SK-N-SH (cell line): ENCODE measurements around the gene SLC2A9. TPM values are rescaled to one million over a fixed set of nuclear protein-coding genes. Genes with fewer than 3 reads are reported as not detected.

ENCODE experiments used
- CTCF ChIA-PET: fragments of 300-600, 350-600 bp; formaldehyde crosslinking; extraction: SDS; loops from one replicate; lab custom pipeline; 2021; lab: Yijun Ruan, JAX
- POLR2A ChIA-PET: fragments of 350-600 bp; sonication (Branson Sonifier 250); formaldehyde crosslinking; extraction: SDS; loops from one replicate; lab custom pipeline; 2020; ENCODE audit warnings: antibody characterized with exemption, inconsistent platforms; lab: Yijun Ruan, JAX
- DNase-seq: peaks from one replicate; pipeline ENCODE4 v3.0.0; 2012
- H2AFZ ChIP-seq: fragments of 200-600 bp; sonication (generic); 2 replicates; pipeline ENCODE4 v1.8.1; 2016; ENCODE audit warnings: antibody characterized with exemption, mild to moderate bottlenecking, low read depth
- H3F3A ChIP-seq: fragments of 200-600 bp; sonication (generic); replicated peaks from 2 replicates; pipeline ENCODE3; 2016; ENCODE audit warnings: antibody characterized with exemption, mild to moderate bottlenecking; ENCODE audit not compliant: insufficient read depth
- H3K27ac ChIP-seq, 2 experiments: fragments of 200-500 bp in 1 of 2; fragments of 200-600 bp in 1 of 2; sonication (Bioruptor generic) in 1 of 2; sonication (generic), shearing (Covaris generic) in 1 of 2; 2 replicates each; pipeline versions ENCODE4 v1.5.1 to v1.6.1; 2014 to 2016; ENCODE audit warnings: low read depth in 2 of 2, inconsistent platforms in 1 of 2, low read length in 1 of 2, mild to moderate bottlenecking in 1 of 2, mixed read lengths in 1 of 2
- H3K27me3 ChIP-seq: fragments of 200-600 bp; sonication (generic), shearing (Covaris generic); 2 replicates; pipeline ENCODE4 v1.6.1; 2016; ENCODE audit warnings: mixed run types; ENCODE audit not compliant: insufficient read depth
- H3K36me3 ChIP-seq, 2 experiments: fragments of 200-500 bp in 1 of 2; fragments of 200-600 bp in 1 of 2; sonication (Bioruptor generic) in 1 of 2; sonication (generic) in 1 of 2; replicated peaks in 1 of 2; 2 replicates each; pipeline versions ENCODE3 to v1.5.1; 2014 to 2016; ENCODE audit warnings: low read length in 1 of 2, mild to moderate bottlenecking in 1 of 2; ENCODE audit not compliant: insufficient read depth in 2 of 2, control insufficient read depth in 1 of 2
- H3K4me1 ChIP-seq, 2 experiments: fragments of 200-500 bp in 1 of 2; fragments of 200-600 bp in 1 of 2; sonication (Bioruptor generic) in 1 of 2; sonication (generic), shearing (Covaris generic) in 1 of 2; 2 replicates each; pipeline versions ENCODE4 v1.5.1 to v1.6.1; 2014 to 2016; ENCODE audit warnings: low read depth in 1 of 2, low read length in 1 of 2, mixed run types in 1 of 2; ENCODE audit not compliant: insufficient read depth in 2 of 2, control insufficient read depth in 1 of 2
- H3K4me2 ChIP-seq: fragments of 200-600 bp; sonication (generic), shearing (Covaris generic); 2 replicates; pipeline ENCODE4 v1.6.1; 2017; ENCODE audit warnings: mixed run types
- H3K4me3 ChIP-seq, 2 experiments: fragments of 200-500 bp in 1 of 2; fragments of 200-600 bp in 1 of 2; sonication (Bioruptor generic) in 1 of 2; sonication (generic), shearing (Covaris generic) in 1 of 2; 2 replicates each; pipeline versions ENCODE4 v1.5.1 to v1.8.1; 2014 to 2016; ENCODE audit warnings: low read depth in 2 of 2, inconsistent platforms in 1 of 2, low read length in 1 of 2, mild to moderate bottlenecking in 1 of 2, mixed read lengths in 1 of 2, moderate library complexity in 1 of 2
- H3K79me2 ChIP-seq: fragments of 200-600 bp; sonication (generic); 2 replicates; pipeline ENCODE4 v1.8.1; 2017; ENCODE audit warnings: mild to moderate bottlenecking; ENCODE audit not compliant: insufficient read depth
- H3K9ac ChIP-seq: fragments of 200-600 bp; sonication (generic); 2 replicates; pipeline ENCODE4 v1.6.1; 2017; ENCODE audit warnings: mixed run types
- H3K9me2 ChIP-seq: fragments of 200-600 bp; sonication (generic); 2 replicates; pipeline ENCODE4 v1.6.1; 2017; ENCODE audit warnings: mixed run types
- H3K9me3 ChIP-seq: fragments of 200-600 bp; sonication (generic); 2 replicates; pipeline ENCODE4 v1.6.1; 2017; ENCODE audit warnings: mixed run types, mild to moderate bottlenecking, moderate library complexity
- H4K20me1 ChIP-seq: fragments of 200-600 bp; sonication (generic); 2 replicates; pipeline ENCODE4 v1.6.1; 2017; ENCODE audit warnings: mild to moderate bottlenecking, mixed run types; ENCODE audit not compliant: insufficient read depth
- CHD2 ChIP-seq: fragments of 150-350 bp; IDR thresholded peaks from 2 replicates; pipeline ENCODE4 v1.6.1; 2018; ENCODE audit warnings: low read length; ENCODE audit not compliant: partially characterized antibody
- CTCF ChIP-seq: fragments of 200-600 bp; sonication (generic); IDR thresholded peaks from 2 replicates; pipeline ENCODE4 v1.6.1; 2017; ENCODE audit warnings: antibody characterized with exemption, mild to moderate bottlenecking, moderate library complexity
- EP300 ChIP-seq, 2 experiments: IDR thresholded peaks; 2 replicates each; pipeline versions ENCODE4 v1.4.0 to v1.6.1; 2012; ENCODE audit warnings: borderline replicate concordance in 1 of 2, low read depth in 1 of 2, low read length in 1 of 2
- FOSL2 ChIP-seq: IDR thresholded peaks from 2 replicates; pipeline ENCODE4 v1.4.0; 2012; ENCODE audit warnings: low read depth, mild to moderate bottlenecking, moderate library complexity, borderline replicate concordance
- FOXM1 ChIP-seq: IDR thresholded peaks from 2 replicates; pipeline ENCODE4 v1.4.0; 2012; ENCODE audit warnings: low read depth, mild to moderate bottlenecking
- GABPA ChIP-seq: IDR thresholded peaks from 2 replicates; pipeline ENCODE4 v1.4.0; 2012; ENCODE audit warnings: low read depth, mild to moderate bottlenecking
- GATA2 ChIP-seq: sonication (generic); formaldehyde crosslinking; IDR thresholded peaks from 2 replicates; pipeline ENCODE4 v1.5.0; 2020; ENCODE audit warnings: mild to moderate bottlenecking, missing genetic modification reagents
- IRF3 ChIP-seq: fragments of 150-350 bp; IDR thresholded peaks from 2 replicates; pipeline ENCODE4 v1.6.1; 2016; ENCODE audit warnings: mild to moderate bottlenecking, low read depth, low read length
- JUND ChIP-seq: IDR thresholded peaks from 2 replicates; pipeline ENCODE4 v1.4.0; 2012
- MEF2A ChIP-seq: IDR thresholded peaks from 2 replicates; pipeline ENCODE4 v1.4.0; 2012; ENCODE audit warnings: low read depth, borderline replicate concordance
- NRF1 ChIP-seq: IDR thresholded peaks from 2 replicates; pipeline ENCODE4 v1.6.1; 2012; ENCODE audit warnings: low read depth, mild to moderate bottlenecking, low read length
- REST ChIP-seq: IDR thresholded peaks from 2 replicates; pipeline ENCODE4 v1.6.1; 2012; ENCODE audit warnings: mild to moderate bottlenecking, low read depth, low read length, moderate library complexity
- SMC3 ChIP-seq: IDR thresholded peaks from 2 replicates; pipeline ENCODE4 v1.6.1; 2012; ENCODE audit warnings: low read depth, low read length, improper control_type of control experiment
- USF1 ChIP-seq: IDR thresholded peaks from 2 replicates; pipeline ENCODE4 v1.4.0; 2012; ENCODE audit warnings: low read depth, borderline replicate concordance
- USF2 ChIP-seq: fragments of 150-350 bp; IDR thresholded peaks from 2 replicates; pipeline ENCODE4 v1.6.1; 2017; ENCODE audit warnings: antibody characterized with exemption, low read length, low read depth, borderline replicate concordance
- YY1 ChIP-seq: IDR thresholded peaks from 2 replicates; pipeline ENCODE4 v1.4.0; 2012; ENCODE audit warnings: low read depth, mild to moderate bottlenecking
- WGBS: methylation state at CpG from one replicate; pipeline ENCODE4 v1.1.6; 2017; ENCODE audit warnings: low lambda C conversion rate; 5-methylcytosine and 5-hydroxymethylcytosine counted together
- polyA plus RNA-seq, 3 experiments: library from polyadenylated mRNA; depleted of rRNA; stranded (reverse); fragments of >200 nt; gene quantifications; 2 replicates each; pipeline ENCODE4 v1.2.3, GENCODE V29; 2012

Gene SLC2A9
- polyA plus RNA-seq, 1 of the 3 experiments (the other 2 are of a cell fraction) = not detected

GRCh38 chr4:9988933-9989332 is 32.4 kb downstream of the SLC2A9 start:
- H3K4me3 ChIP-seq = no peak overlapping the region
- no peak overlapping the region for H3K27ac ChIP-seq
- ChIA-PET CTCF (interaction anchor here (1.0 kb wide), 1 partner anchor 27 kb away, joined by 3 read pairs; no protein-coding TSS in a partner anchor), POLR2A (no interaction called here)
- H3K9me2 ChIP-seq = no peaks in the 10 kb centered on the region
- H3K27me3 ChIP-seq = no peaks in the 10 kb centered on the region
- no peaks in the 10 kb centered on the region for H4K20me1 ChIP-seq
- no peaks in the 10 kb centered on the region for H3F3A ChIP-seq
- H3K4me2 ChIP-seq = no peak overlapping the region
- no peaks in the 10 kb centered on the region for H3K4me1 ChIP-seq
- H2AFZ ChIP-seq = no peak overlapping the region
- TF ChIP-seq NRF1 (no peak), JUND (no peak), REST (no peak), CHD2 (no peak), GATA2 (no peak), IRF3 (no peak), EP300 (IDR thresholded peaks at IDR 0.05; ENCODE audit: borderline replicate concordance in 1 of 2, low read depth in 1 of 2, low read length in 1 of 2) (no peak), YY1 (no peak), MEF2A (no peak), USF1 (no peak), USF2 (no peak), CTCF (no peak), FOSL2 (no peak), SMC3 (no peak), FOXM1 (no peak), GABPA (no peak)
- no peaks in the 10 kb centered on the region for H3K36me3 ChIP-seq
- DNase-seq = no peak
- no peak overlapping the region for H3K9ac ChIP-seq
- no peaks in the 10 kb centered on the region for H3K79me2 ChIP-seq
- H3K9me3 ChIP-seq = no peaks in the 10 kb centered on the region
- WGBS = 22% methylated on average over 2 of the region's 2 CpGs
